SHP77 treated with DMSO at 0.1 percent for 48 hours (cell line): Measurements from ENCODE around the gene SETX.

Source experiments
- DNase-seq: peaks from one replicate; lab custom pipeline; 2025; lab: John Stamatoyannopoulos, UW

SETX gene

GRCh38 chr9:132240841-132241482, 113.8 kb downstream of the SETX start:
- peak; percentile 85 for DNase-seq

- DNase-seq: peak; percentile 3
Measured at GRCh38 chr9:132239999-132240840, 114.6 kb downstream of the SETX start.

DNA sequence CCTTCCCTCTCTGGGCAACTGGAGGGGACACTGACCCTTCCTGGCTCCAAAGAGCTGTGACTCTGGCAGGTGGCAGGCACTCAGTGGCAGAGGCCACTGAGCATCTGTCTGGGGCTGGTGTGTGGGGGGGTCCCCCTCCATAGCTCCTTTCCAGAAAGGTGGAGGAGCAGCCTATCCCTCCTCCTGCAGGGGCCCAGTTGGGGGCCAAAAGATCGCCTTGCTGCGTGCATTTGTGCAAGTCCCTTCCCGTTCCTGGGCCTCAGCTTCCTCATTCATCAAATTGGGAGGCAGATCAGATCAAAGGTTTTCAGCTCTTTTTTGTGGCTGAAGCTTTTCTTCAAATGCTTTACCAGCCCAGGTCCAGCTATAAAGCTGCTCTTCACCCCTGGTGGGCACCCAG, 115.3 kb downstream of the SETX start:
- no peak for DNase-seq

GRCh38 chr9:132238992-132239391, 115.8 kb downstream of the SETX start:
- peak; percentile 6 for DNase-seq

GRCh38 chr9:132238026-132238972, 116.5 kb downstream of the SETX start:
- DNase-seq: no peak

GRCh38 chr9:132237481-132237880, 117.3 kb downstream of the SETX start:
- no peak for DNase-seq

- DNase-seq: no peak
Measured at GRCh38 chr9:132236662-132237311, 118.0 kb downstream of the SETX start.

GRCh38 chr9:132235894-132236661, 118.7 kb downstream of the SETX start:
- DNase-seq: peak; percentile 48

DNA sequence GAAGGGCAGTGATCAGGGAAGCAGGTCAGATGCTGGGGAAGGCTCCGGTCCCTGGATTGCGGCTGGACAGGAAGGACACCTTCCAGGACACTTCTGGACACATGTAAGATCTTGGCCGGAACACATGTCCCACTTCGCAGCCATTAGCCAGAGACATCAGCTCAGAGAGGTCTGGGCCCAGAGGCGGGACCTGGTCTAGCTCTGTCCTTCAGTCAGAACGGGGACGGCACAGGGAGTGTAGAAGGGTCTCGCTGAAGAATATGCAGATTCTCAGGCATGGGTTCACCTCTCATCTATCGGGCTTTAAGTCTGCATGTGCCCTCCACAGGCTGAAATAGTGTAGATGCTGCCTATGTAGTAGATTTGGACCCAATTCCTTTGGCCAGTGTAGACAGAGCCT, 119.7 kb downstream of the SETX start:
- DNase-seq: no peak

GRCh38 chr9:132234535-132234934, 120.3 kb downstream of the SETX start:
- no peak for DNase-seq

DNA sequence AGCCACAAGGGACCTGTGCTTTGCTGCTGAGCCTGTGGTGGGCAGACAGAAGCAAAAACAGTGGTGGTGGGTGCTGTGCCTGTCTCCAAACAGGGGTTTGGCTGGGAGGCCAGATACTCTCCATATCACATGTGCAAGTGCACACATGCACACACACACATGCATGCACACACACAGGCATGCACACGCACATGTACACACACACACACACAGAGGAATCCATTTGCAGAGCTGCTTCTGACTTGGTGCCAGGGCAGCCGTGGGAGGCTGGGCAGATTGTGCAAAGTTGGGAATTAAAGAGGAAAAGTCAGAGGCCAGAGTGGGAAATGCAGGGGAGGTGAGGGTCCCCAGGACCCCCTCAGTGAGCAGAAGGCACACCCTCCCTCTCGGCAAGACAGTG, 121.6 kb downstream of the SETX start:
- no peak for DNase-seq

DNA sequence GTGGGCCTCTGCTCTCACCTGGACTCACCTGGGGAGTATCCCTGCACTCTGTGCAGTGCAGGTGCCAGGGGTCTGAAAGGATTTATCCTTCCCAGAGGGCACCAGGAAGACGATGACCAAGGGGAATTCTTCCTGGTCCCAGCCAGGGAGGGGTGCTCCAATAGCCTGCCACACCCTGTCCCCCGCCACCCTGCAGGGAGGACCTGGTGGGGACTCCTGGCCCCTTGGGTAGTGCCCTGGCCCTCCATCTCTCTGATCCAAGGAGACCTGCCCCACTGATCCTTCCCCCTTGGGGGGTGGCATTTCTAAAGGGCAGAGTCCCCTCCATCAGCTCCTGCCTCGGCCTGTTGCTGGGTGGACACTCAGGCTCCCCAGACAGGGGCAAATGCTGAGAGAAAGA, 122.3 kb downstream of the SETX start:
- no peak for DNase-seq

- no peak for DNase-seq
Measured at GRCh38 chr9:132231019-132231701, 123.6 kb downstream of the SETX start.

DNA sequence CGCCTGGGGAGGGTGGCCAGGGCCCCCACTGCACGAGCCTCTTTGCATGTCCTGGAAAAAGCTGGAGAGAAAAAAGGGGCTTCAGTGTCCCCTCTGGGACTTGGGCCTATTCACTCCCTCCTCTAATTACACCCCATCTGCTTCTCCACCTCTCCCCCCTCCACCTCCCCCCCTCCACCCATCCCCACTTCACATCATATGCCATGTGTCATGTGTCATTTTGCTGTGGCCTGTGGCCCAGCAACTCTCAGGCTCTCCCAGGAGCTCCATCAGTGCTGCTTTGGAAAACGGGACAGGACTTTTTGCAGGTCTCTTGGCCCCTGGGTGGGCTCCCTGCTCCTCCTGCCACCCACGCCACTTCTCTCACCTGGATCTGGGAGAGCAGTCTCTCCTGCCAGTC, 124.2 kb downstream of the SETX start:
- DNase-seq: no peak

DNA sequence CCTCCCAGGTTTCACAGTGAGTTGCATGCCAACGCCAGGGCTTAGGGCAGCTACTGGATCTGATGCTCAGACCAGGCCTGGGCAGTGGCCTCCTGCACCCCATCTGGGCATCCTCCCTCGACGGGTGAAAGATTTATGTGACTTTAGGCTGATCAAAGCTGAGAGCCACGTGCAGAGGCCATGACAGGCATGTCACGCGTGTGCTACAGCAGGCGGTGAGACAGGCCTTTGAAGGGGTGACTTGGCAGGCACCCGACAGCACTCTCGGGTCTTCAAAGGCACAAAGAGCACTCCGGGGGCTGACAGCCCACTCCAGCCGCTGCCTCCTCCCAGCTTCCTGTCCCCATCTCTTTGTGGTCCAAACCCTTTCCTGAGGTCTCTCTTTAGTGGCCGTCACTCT, 126.7 kb downstream of the SETX start:
- DNase-seq: no peak

DNA sequence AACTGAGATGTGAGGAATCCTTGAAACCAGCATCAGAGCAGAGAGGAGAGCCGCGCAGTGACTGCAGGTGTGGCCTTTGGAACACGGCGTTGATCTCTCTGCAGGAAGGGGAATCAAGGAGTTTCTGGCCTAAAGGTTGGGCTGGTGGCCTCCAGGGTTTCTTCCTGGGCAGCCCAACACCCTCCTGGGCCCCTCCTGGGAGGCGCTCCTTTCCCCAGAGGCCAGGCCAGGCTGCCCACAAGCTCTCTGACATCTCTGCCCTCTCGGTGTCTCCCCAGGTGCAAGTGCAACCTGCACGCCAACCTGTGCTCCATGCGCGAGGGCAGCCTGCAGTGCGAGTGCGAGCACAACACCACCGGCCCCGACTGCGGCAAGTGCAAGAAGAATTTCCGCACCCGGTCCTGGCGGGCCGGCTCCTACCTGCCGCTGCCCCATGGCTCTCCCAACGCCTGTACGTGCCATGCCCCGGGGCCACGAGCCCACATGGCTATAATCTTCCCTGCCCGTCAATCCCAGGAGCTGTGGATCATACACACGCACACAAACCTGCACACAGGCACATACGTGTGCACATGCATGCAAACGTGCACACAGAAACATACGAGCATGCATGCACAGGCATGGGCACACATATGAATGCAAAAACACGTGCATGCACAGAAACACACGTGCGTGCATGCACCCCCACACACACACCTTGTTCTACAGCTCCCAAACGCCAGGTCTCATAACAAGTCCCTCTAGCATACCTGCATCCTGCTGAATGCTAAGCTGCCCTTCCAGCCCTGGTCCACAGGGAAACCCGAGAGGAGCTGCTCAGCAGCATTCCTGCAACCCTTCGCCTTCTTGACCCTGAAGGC, 128.0 kb downstream of the SETX start:
- DNase-seq: no peak

GRCh38 chr9:132224645-132225044, 130.1 kb downstream of the SETX start:
- no peak for DNase-seq

DNA sequence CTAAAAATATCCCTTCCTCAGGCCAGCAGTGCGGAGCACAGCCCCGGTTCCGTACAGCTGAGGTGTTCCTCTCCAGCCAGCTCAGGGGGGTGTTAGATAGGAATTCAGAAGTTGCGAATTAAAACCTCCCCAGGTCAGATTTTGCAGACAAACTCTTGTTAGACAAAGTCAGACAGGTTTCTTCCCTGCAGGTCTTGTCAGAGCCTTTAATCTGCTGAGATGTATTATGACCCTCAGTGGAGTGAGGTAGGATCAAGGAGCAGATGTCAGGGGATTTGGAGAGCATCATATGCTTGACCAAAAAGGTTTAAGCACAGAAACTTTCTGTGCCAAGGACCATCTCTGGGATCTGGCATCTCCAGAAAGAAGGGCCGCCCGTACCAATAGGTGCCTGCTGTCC, 132.8 kb downstream of the SETX start:
- no peak for DNase-seq

- no peak for DNase-seq
Measured at GRCh38 chr9:132218208-132218607, 136.6 kb downstream of the SETX start.
